Suprapubic skin (tissue), 4 donors: ENCODE measurements around the gene RIOX2.

Experiments used
- EP300 ChIP-seq: sonication (generic); formaldehyde crosslinking; IDR thresholded peaks from one replicate; pipeline ENCODE4 v1.6.1; 2017; ENCODE audit warnings: antibody characterized with exemption
- POLR2A ChIP-seq, 2 donors: fragments of 450-650 bp; IDR thresholded peaks; one replicate each; pipeline ENCODE4 v1.6.1; 2017; ENCODE audit warnings: antibody characterized with exemption in 2 of 2, mild to moderate bottlenecking in 2 of 2, moderate library complexity in 2 of 2
- POLR2AphosphoS5 ChIP-seq, 3 donors: sonication (generic); formaldehyde crosslinking; IDR thresholded peaks; one replicate each; pipeline ENCODE4 v1.6.1; 2017; ENCODE audit warnings: antibody characterized with exemption in 3 of 3
- TF ChIP-seq, protein P1 (sequence below), 2 donors: fragments of 200-600 bp in 1 of 2; fragments of 450-650 bp in 1 of 2; sonication (generic) in 1 of 2; IDR thresholded peaks; one replicate each; pipeline ENCODE4 v1.5.1; 2016 to 2019; ENCODE audit warnings: antibody characterized with exemption in 2 of 2, mild to moderate bottlenecking in 1 of 2, moderate library complexity in 1 of 2

DNA sequence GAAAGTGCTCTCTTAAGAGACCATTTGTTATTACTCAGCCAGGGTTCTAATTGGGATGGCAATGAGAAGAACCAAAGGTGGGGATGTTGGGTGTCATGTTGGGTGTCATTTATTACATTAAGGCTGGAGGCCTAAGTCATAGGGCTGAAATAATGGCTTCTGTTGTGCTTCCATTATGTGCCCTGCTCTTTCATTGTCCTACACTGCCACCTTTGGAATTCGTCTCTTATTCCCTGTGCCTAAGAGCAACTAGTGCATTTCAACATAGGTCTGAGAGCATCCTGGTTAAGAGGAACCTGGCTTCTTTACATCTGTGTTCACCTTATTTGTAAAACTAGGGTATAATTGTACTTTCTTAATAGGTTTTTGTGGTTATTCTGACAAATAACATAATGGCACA lies 32.2 kb downstream of the RIOX2 start:
- TF ChIP-seq POLR2A (IDR thresholded peaks at IDR 0.05) (no peak), POLR2AphosphoS5 (IDR thresholded peaks at IDR 0.05) (no peak), EP300 (no peak)
- TF ChIP-seq, protein P1, sequence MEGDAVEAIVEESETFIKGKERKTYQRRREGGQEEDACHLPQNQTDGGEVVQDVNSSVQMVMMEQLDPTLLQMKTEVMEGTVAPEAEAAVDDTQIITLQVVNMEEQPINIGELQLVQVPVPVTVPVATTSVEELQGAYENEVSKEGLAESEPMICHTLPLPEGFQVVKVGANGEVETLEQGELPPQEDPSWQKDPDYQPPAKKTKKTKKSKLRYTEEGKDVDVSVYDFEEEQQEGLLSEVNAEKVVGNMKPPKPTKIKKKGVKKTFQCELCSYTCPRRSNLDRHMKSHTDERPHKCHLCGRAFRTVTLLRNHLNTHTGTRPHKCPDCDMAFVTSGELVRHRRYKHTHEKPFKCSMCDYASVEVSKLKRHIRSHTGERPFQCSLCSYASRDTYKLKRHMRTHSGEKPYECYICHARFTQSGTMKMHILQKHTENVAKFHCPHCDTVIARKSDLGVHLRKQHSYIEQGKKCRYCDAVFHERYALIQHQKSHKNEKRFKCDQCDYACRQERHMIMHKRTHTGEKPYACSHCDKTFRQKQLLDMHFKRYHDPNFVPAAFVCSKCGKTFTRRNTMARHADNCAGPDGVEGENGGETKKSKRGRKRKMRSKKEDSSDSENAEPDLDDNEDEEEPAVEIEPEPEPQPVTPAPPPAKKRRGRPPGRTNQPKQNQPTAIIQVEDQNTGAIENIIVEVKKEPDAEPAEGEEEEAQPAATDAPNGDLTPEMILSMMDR (IDR thresholded peaks at IDR 0.05): no peak
